WTC11 (cell line): Measurements from ENCODE around the gene KLK3. TPM values are rescaled to one million over a fixed set of nuclear protein-coding genes. Genes with fewer than 3 reads are reported as not detected.

ENCODE experiments used
- ATAC-seq: fragments of 200-7000 bp; cut with Tn5 transposase; 2 replicates; pipeline ENCODE4 v1.10.0; 2021; ENCODE audit warnings: mild to moderate bottlenecking, moderate library complexity
- CTCF ChIA-PET: fragments of 300-600 bp; sonication (Branson Sonifier 250); formaldehyde crosslinking; loops from one replicate; lab custom pipeline; 2021; ENCODE audit warnings: antibody characterized with exemption; lab: Charles Lee
- POLR2A ChIA-PET: fragments of 350-600 bp; sonication (Branson Sonifier 250); formaldehyde crosslinking; loops from one replicate; lab custom pipeline; 2021; ENCODE audit warnings: antibody characterized with exemption; lab: Charles Lee
- DNase-seq: peaks from one replicate; pipeline ENCODE4 v3.0.0; 2021; ENCODE audit warnings: low spot score
- H3K27ac Mint-ChIP-seq: 2 replicates; pipeline ENCODE4 v1.8.0; 2021; ENCODE audit warnings: mixed read lengths
- H3K27me3 Mint-ChIP-seq: 2 replicates; pipeline ENCODE4 v1.8.0; 2021; ENCODE audit warnings: low read depth, mild to moderate bottlenecking, moderate library complexity, mixed read lengths
- H3K36me3 Mint-ChIP-seq: 2 replicates; pipeline ENCODE4 v1.8.0; 2021; ENCODE audit warnings: mixed read lengths
- H3K4me1 Mint-ChIP-seq: 2 replicates; pipeline ENCODE4 v1.8.0; 2022; ENCODE audit warnings: mixed read lengths
- H3K4me3 Mint-ChIP-seq: 2 replicates; pipeline ENCODE4 v1.8.0; 2021; ENCODE audit warnings: mild to moderate bottlenecking, moderate library complexity, mixed read lengths
- H3K9me3 Mint-ChIP-seq: 2 replicates; pipeline ENCODE4 v1.8.0; 2021; ENCODE audit warnings: mixed read lengths
- EMX1 ChIP-seq: fragments of 250-450 bp; sonication (Bioruptor Pico); IDR thresholded peaks from 2 replicates; pipeline ENCODE4 v1.8.0; 2021; ENCODE audit warnings: mild to moderate bottlenecking
- KAT7 ChIP-seq: sonication (generic); formaldehyde crosslinking; IDR thresholded peaks from 2 replicates; pipeline ENCODE4 v1.8.1; 2023; ENCODE audit warnings: missing genetic modification reagents, mild to moderate bottlenecking, borderline replicate concordance
- MXD4 ChIP-seq: fragments of 250-450 bp; sonication (Bioruptor Pico); IDR thresholded peaks from 2 replicates; pipeline ENCODE4 v1.8.0; 2021; ENCODE audit warnings: mild to moderate bottlenecking, moderate library complexity, borderline replicate concordance
- NR1H2 ChIP-seq: sonication (generic); formaldehyde crosslinking; IDR thresholded peaks from 2 replicates; pipeline ENCODE4 v1.9.0; 2021; ENCODE audit warnings: mild to moderate bottlenecking, moderate library complexity, missing genetic modification reagents
- NR2C2 ChIP-seq: sonication (generic); formaldehyde crosslinking; IDR thresholded peaks from 2 replicates; pipeline ENCODE4 v1.8.0; 2022; ENCODE audit warnings: mild to moderate bottlenecking, missing genetic modification reagents
- NR3C1 ChIP-seq: sonication (generic); formaldehyde crosslinking; conservative IDR thresholded peaks from 2 replicates; pipeline ENCODE4 v1.8.1; 2023; ENCODE audit warnings: low read depth, mild to moderate bottlenecking, missing genetic modification reagents
- PRRX2 ChIP-seq: fragments of 250-450 bp; sonication (Bioruptor Pico); IDR thresholded peaks from 2 replicates; pipeline ENCODE4 v1.8.0; 2021; ENCODE audit warnings: mild to moderate bottlenecking
- SMAD3 ChIP-seq: sonication (generic); formaldehyde crosslinking; IDR thresholded peaks from 2 replicates; pipeline ENCODE4 v1.8.0; 2022; ENCODE audit warnings: missing genetic modification reagents, mild to moderate bottlenecking, borderline replicate concordance
- TCF7 ChIP-seq: sonication (generic); formaldehyde crosslinking; IDR thresholded peaks from 2 replicates; pipeline ENCODE4 v1.8.0; 2022; ENCODE audit warnings: mild to moderate bottlenecking, low read depth, missing genetic modification reagents, moderate library complexity
- ZNF219 ChIP-seq: sonication (generic); formaldehyde crosslinking; IDR thresholded peaks from 2 replicates; pipeline ENCODE4 v1.8.0; 2023; ENCODE audit warnings: missing genetic modification reagents, mild to moderate bottlenecking, borderline replicate concordance
- total RNA-seq: library from RNA; stranded (reverse); gene quantifications from 3 replicates; pipeline ENCODE4 v1.2.3, GENCODE V29; 2021
- TF ChIP-seq, protein P1 (sequence below): sonication (generic); formaldehyde crosslinking; IDR thresholded peaks from 2 replicates; pipeline ENCODE4 v1.8.1; 2023; ENCODE audit warnings: mild to moderate bottlenecking, moderate library complexity, missing genetic modification reagents
- TF ChIP-seq, protein P2 (sequence below): fragments of 250-450 bp; sonication (Bioruptor Pico); IDR thresholded peaks from 2 replicates; pipeline ENCODE4 v1.9.0; 2021; ENCODE audit warnings: moderate library complexity, mild to moderate bottlenecking, inconsistent platforms, borderline replicate concordance
- TF ChIP-seq, protein P3 (sequence below): sonication (generic); formaldehyde crosslinking; IDR thresholded peaks from 2 replicates; pipeline ENCODE4 v1.8.0; 2023; ENCODE audit warnings: missing genetic modification reagents
- TF ChIP-seq, protein P4 (sequence below): sonication (generic); formaldehyde crosslinking; IDR thresholded peaks from 2 replicates; pipeline ENCODE4 v1.8.1; 2022; ENCODE audit warnings: low read depth, missing genetic modification reagents, borderline replicate concordance
- TF ChIP-seq, protein P5 (sequence below): sonication (generic); formaldehyde crosslinking; IDR thresholded peaks from 2 replicates; pipeline ENCODE4 v1.8.0; 2023; ENCODE audit warnings: missing genetic modification reagents, mild to moderate bottlenecking, borderline replicate concordance
- TF ChIP-seq, protein P6 (sequence below): sonication (generic); formaldehyde crosslinking; IDR thresholded peaks from 2 replicates; pipeline ENCODE4 v1.8.0; 2022; ENCODE audit warnings: mild to moderate bottlenecking, missing genetic modification reagents

The KLK3 gene
- total RNA-seq, 1 experiment from 2014 or later, result 0.13 TPM

DNA sequence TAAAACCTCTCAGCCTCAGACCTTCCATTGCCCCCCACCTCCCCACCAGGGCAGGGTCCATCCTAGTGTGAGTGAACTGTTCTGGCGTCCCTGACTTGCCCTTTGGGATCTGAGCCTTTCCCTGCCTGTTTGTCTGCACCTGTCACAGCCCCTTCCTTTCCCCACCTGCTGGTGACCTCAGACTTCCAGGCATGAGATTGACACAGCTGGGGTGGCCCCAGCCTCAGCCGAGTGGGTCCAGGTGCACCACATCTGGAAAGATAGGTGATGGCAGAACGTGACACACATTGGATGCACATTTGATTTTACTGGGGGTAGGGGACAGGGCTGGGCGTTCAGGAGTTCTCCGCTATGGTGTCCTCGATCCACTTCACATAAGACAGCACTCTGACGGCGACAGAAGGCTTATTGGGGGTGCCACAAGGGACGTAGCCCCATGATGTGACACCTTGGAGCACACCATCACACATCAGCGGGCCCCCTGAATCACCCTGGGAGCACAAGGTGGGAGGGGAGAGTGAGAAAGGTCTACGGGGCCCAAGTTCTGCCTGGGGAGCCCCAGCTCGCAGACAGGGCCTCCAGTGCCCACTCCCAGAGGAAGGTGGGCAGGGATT, 35.7 kb upstream of the KLK3 start:
- Mint-ChIP-seq H3K36me3 (no peaks in the 10 kb centered on the region; the same call in 1 of the 2 replicates), H3K27me3 (peaks cover 89% of the 10 kb centered on the region), H3K27ac (no peak overlapping the region), H3K4me3 (peak overlapping the region; percentile 77), H3K4me1 (peaks cover 37% of the 10 kb centered on the region), H3K9me3 (peaks cover 14% of the 10 kb centered on the region)
- ATAC-seq (no peak), DNase-seq (no peak)
- POLR2A ChIA-PET, result no interaction called here
- CTCF ChIA-PET, result interaction anchor here (0.6 to 1.4 kb wide), 4 partner anchors 13 to 275 kb away, joined by 3 to 4 read pairs (median 3); no protein-coding TSS in a partner anchor
- TF ChIP-seq, protein P1, sequence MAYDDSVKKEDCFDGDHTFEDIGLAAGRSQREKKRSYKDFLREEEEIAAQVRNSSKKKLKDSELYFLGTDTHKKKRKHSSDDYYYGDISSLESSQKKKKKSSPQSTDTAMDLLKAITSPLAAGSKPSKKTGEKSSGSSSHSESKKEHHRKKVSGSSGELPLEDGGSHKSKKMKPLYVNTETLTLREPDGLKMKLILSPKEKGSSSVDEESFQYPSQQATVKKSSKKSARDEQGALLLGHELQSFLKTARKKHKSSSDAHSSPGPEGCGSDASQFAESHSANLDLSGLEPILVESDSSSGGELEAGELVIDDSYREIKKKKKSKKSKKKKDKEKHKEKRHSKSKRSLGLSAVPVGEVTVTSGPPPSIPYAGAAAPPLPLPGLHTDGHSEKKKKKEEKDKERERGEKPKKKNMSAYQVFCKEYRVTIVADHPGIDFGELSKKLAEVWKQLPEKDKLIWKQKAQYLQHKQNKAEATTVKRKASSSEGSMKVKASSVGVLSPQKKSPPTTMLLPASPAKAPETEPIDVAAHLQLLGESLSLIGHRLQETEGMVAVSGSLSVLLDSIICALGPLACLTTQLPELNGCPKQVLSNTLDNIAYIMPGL, result no peak
- TF ChIP-seq SMAD3, result no peak
- TF ChIP-seq, protein P2, sequence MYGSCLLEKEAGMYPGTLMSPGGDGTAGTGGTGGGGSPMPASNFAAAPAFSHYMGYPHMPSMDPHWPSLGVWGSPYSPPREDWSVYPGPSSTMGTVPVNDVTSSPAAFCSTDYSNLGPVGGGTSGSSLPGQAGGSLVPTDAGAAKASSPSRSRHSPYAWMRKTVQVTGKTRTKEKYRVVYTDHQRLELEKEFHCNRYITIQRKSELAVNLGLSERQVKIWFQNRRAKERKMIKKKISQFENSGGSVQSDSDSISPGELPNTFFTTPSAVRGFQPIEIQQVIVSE, result no peak
- no peak for TF ChIP-seq NR3C1 (CRISPR knock-in tag)
- TF ChIP-seq KAT7 (CRISPR knock-in tag), result no peak
- no peak for TF ChIP-seq ZNF219 (CRISPR knock-in tag)
- no peak for TF ChIP-seq PRRX2 (CRISPR knock-in tag)
- TF ChIP-seq, protein P3, sequence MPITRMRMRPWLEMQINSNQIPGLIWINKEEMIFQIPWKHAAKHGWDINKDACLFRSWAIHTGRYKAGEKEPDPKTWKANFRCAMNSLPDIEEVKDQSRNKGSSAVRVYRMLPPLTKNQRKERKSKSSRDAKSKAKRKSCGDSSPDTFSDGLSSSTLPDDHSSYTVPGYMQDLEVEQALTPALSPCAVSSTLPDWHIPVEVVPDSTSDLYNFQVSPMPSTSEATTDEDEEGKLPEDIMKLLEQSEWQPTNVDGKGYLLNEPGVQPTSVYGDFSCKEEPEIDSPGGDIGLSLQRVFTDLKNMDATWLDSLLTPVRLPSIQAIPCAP (CRISPR knock-in tag), result no peak
- no peak for TF ChIP-seq NR1H2 (CRISPR knock-in tag)
- TF ChIP-seq NR2C2 (CRISPR knock-in tag), result no peak
- no peak for TF ChIP-seq MXD4 (CRISPR knock-in tag)
- TF ChIP-seq, protein P4, sequence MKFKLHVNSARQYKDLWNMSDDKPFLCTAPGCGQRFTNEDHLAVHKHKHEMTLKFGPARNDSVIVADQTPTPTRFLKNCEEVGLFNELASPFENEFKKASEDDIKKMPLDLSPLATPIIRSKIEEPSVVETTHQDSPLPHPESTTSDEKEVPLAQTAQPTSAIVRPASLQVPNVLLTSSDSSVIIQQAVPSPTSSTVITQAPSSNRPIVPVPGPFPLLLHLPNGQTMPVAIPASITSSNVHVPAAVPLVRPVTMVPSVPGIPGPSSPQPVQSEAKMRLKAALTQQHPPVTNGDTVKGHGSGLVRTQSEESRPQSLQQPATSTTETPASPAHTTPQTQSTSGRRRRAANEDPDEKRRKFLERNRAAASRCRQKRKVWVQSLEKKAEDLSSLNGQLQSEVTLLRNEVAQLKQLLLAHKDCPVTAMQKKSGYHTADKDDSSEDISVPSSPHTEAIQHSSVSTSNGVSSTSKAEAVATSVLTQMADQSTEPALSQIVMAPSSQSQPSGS (CRISPR knock-in tag), result no peak

DNA sequence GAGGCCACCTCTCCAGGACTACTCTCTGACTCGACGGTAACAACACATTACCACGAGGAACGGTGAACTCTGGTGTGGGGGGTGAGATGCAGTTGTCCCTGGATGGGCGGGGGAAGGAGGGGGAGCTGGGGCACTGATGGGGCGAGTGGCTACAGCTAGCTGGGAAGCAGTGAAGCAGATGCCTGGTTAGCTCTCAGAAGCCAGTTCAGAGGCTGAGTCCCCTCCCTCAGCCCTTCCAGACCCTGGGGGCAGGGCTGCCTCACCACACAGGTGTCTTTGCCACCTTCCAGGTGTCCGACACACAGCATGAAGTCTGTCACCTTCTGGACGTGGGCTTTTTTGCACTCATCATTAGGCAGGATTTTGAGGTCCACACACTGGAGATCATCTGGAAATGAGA, 35.1 kb upstream of the KLK3 start:
- no peaks in the 10 kb centered on the region; the same call in 1 of the 2 replicates for H3K36me3 Mint-ChIP-seq
- H3K9me3 Mint-ChIP-seq, result peaks cover 10% of the 10 kb centered on the region
- peaks cover 90% of the 10 kb centered on the region for H3K27me3 Mint-ChIP-seq
- POLR2A ChIA-PET, result no interaction called here
- TF ChIP-seq, protein P4 (CRISPR knock-in tag), result no peak
- TF ChIP-seq EMX1 (CRISPR knock-in tag), result no peak
- CTCF ChIA-PET, result interaction anchor here (0.8 to 0.9 kb wide), 3 partner anchors 20 to 197 kb away, joined by 3 to 4 read pairs (median 3); no protein-coding TSS in a partner anchor
- no peak for ATAC-seq
- DNase-seq, result no peak
- H3K27ac Mint-ChIP-seq, result no peak overlapping the region
- H3K4me1 Mint-ChIP-seq, result peaks cover 37% of the 10 kb centered on the region
- H3K4me3 Mint-ChIP-seq, result peak overlapping the region; percentile 77

DNA sequence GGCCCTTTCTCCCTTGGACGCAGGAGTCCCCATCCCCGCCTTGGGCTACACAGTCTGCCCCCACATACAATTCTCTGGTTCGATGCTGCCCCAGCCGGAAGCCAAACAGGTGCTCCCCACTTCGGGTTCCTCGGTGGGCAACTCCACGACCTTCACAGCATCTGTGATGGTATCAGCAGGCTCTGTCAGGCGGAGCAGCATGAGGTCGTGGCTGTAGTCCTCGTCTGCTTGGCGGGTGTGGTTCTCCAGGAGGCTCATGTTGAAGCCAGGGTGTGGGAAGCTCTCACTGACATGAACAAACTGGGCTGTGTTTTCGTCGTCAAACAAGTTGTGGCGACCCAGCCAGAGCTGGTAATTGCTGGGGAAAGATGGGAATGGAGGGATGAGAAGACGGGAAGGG, 34.6 kb upstream of the KLK3 start:
- DNase-seq, result no peak
- Mint-ChIP-seq H3K4me1 (peaks cover 37% of the 10 kb centered on the region), H3K27me3 (peaks cover 90% of the 10 kb centered on the region), H3K36me3 (no peaks in the 10 kb centered on the region; the same call in 1 of the 2 replicates), H3K4me3 (peak overlapping the region; percentile 77), H3K27ac (no peak overlapping the region), H3K9me3 (peaks cover 6% of the 10 kb centered on the region)
- POLR2A ChIA-PET, result interaction anchor here (0.9 kb wide), 2 partner anchors 15 to 24 kb away, joined by 3 read pairs; no protein-coding TSS in a partner anchor
- no peak for TF ChIP-seq TCF7 (CRISPR knock-in tag)
- TF ChIP-seq, protein P5, sequence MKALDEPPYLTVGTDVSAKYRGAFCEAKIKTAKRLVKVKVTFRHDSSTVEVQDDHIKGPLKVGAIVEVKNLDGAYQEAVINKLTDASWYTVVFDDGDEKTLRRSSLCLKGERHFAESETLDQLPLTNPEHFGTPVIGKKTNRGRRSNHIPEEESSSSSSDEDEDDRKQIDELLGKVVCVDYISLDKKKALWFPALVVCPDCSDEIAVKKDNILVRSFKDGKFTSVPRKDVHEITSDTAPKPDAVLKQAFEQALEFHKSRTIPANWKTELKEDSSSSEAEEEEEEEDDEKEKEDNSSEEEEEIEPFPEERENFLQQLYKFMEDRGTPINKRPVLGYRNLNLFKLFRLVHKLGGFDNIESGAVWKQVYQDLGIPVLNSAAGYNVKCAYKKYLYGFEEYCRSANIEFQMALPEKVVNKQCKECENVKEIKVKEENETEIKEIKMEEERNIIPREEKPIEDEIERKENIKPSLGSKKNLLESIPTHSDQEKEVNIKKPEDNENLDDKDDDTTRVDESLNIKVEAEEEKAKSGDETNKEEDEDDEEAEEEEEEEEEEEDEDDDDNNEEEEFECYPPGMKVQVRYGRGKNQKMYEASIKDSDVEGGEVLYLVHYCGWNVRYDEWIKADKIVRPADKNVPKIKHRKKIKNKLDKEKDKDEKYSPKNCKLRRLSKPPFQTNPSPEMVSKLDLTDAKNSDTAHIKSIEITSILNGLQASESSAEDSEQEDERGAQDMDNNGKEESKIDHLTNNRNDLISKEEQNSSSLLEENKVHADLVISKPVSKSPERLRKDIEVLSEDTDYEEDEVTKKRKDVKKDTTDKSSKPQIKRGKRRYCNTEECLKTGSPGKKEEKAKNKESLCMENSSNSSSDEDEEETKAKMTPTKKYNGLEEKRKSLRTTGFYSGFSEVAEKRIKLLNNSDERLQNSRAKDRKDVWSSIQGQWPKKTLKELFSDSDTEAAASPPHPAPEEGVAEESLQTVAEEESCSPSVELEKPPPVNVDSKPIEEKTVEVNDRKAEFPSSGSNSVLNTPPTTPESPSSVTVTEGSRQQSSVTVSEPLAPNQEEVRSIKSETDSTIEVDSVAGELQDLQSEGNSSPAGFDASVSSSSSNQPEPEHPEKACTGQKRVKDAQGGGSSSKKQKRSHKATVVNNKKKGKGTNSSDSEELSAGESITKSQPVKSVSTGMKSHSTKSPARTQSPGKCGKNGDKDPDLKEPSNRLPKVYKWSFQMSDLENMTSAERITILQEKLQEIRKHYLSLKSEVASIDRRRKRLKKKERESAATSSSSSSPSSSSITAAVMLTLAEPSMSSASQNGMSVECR, result 0 out of 2 replicates have a peak, but pooled peaks have one; percentile 35
- TF ChIP-seq, protein P6, sequence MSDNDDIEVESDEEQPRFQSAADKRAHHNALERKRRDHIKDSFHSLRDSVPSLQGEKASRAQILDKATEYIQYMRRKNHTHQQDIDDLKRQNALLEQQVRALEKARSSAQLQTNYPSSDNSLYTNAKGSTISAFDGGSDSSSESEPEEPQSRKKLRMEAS (CRISPR knock-in tag), result peak; percentile 68
- no peak for ATAC-seq
- CTCF ChIA-PET, result interaction anchor here (0.7 to 1.4 kb wide), 8 partner anchors 10 to 264 kb away, joined by 3 to 5 read pairs (median 3); no protein-coding TSS in a partner anchor
